Esophagus muscularis mucosa (tissue), 4 donors: ENCODE results near the gene ETFA. TPM values are rescaled to one million over a fixed set of nuclear protein-coding genes. Genes with fewer than 3 reads are reported as not detected.

Experiments
- DNase-seq: peaks from one replicate; pipeline ENCODE4 v3.0.0-alpha.2; 2017; ENCODE audit errors: extremely low spot score
- H3K27ac ChIP-seq, 4 donors: fragments of 200-600 bp; sonication (generic); replicated peaks in 1 of 4; 1 replicate in 3 of 4; 2 replicates in 1 of 4; pipeline ENCODE4 v1.5.1; 2016 to 2019; ENCODE audit warnings: mild to moderate bottlenecking in 1 of 4
- H3K27me3 ChIP-seq, 4 donors: fragments of 200-600 bp; sonication (generic); one replicate each; pipeline versions ENCODE4 v1.5.1 to v1.6.0; 2016 to 2019
- H3K36me3 ChIP-seq, 4 donors: fragments of 200-600 bp; sonication (generic); one replicate each; pipeline ENCODE4 v1.5.1; 2016 to 2019
- H3K4me1 ChIP-seq, 4 donors: fragments of 200-600 bp; sonication (generic); one replicate each; pipeline ENCODE4 v1.5.1; 2016 to 2019
- H3K4me3 ChIP-seq, 4 donors: fragments of 200-600 bp; sonication (generic); 1 replicate in 2 of 4; 2 replicates in 2 of 4; pipeline ENCODE4 v1.5.1; 2016 to 2019; ENCODE audit warnings: mild to moderate bottlenecking in 4 of 4, moderate library complexity in 1 of 4
- H3K9me3 ChIP-seq, 4 donors: fragments of 200-600 bp; sonication (generic); 1 replicate in 3 of 4; 2 replicates in 1 of 4; pipeline ENCODE4 v1.5.1; 2016 to 2019
- CTCF ChIP-seq, 3 experiments: fragments of 200-600 bp in 2 of 3; fragments of 450-650 bp in 1 of 3; sonication (generic) in 2 of 3; IDR thresholded peaks; one replicate each; pipeline ENCODE4 v1.5.1; 2017 to 2019; ENCODE audit warnings: antibody characterized with exemption in 3 of 3, mild to moderate bottlenecking in 2 of 3, moderate library complexity in 1 of 3
- EP300 ChIP-seq: sonication (generic); formaldehyde crosslinking; IDR thresholded peaks from one replicate; pipeline ENCODE4 v1.6.1; 2017; ENCODE audit warnings: antibody characterized with exemption
- POLR2A ChIP-seq: fragments of 450-650 bp; IDR thresholded peaks from one replicate; pipeline ENCODE4 v1.6.1; 2017; ENCODE audit warnings: antibody characterized with exemption, moderate library complexity, mild to moderate bottlenecking, low read depth
- POLR2AphosphoS5 ChIP-seq, 2 donors: sonication (generic); formaldehyde crosslinking; IDR thresholded peaks; one replicate each; pipeline ENCODE4 v1.6.1; 2017; ENCODE audit warnings: antibody characterized with exemption in 2 of 2
- WGBS: methylation state at CpG from one replicate; pipeline ENCODE4 v1.1.5; 2018; 5-methylcytosine and 5-hydroxymethylcytosine counted together
- intact Hi-C: fragments of 100-400 bp; cut with DNase I; formaldehyde crosslinking; loops from one replicate; pipeline ENCODE4 v1.15.1; 2023
- total RNA-seq, 4 donors: library from RNA; depleted of rRNA; stranded (reverse); fragments of >200 nt; gene quantifications; one replicate each; pipeline versions ENCODE4 v1.1.0 to v1.2.1, GENCODE V29; 2016

ETFA gene
- total RNA-seq, 4 donors from 2014 or later: 98.7 to 137 (median 130) TPM

- no peak overlapping the region for H3K4me3 ChIP-seq
- no peak overlapping the region for H3K27ac ChIP-seq
- peaks cover 0 to 71% (median 6%) of the 10 kb centered on the region in 4 donors for H3K27me3 ChIP-seq
- WGBS: 74% methylated on average over 2 of the region's 2 CpGs
- intact Hi-C loops: no loop called here
- H3K36me3 ChIP-seq: no peaks in the 10 kb centered on the region
- TF ChIP-seq CTCF (IDR thresholded peaks at IDR 0.05) (no peak), POLR2A (no peak), POLR2AphosphoS5 (IDR thresholded peaks at IDR 0.05) (no peak)
- no peaks in the 10 kb centered on the region for H3K9me3 ChIP-seq
- DNase-seq: no peak
- peaks cover 11 to 26% (median 19%) of the 10 kb centered on the region in 4 donors for H3K4me1 ChIP-seq
Observed at GRCh38 chr15:76189106-76189505, 122.2 kb downstream of the ETFA start.

- Histone ChIP-seq H3K4me3 (no peak overlapping the region), H3K27me3 (peaks cover 0 to 62% (median 6%) of the 10 kb centered on the region in 4 donors), H3K4me1 (peaks cover 11 to 26% (median 19%) of the 10 kb centered on the region in 4 donors), H3K9me3 (no peaks in the 10 kb centered on the region), H3K36me3 (no peaks in the 10 kb centered on the region), H3K27ac (no peak overlapping the region)
- no peak for DNase-seq
- TF ChIP-seq CTCF (IDR thresholded peaks at IDR 0.05): no peak
- TF ChIP-seq POLR2AphosphoS5 (IDR thresholded peaks at IDR 0.05): no peak
- TF ChIP-seq POLR2A: no peak
- TF ChIP-seq EP300: no peak
- intact Hi-C loops: no loop called here
- 83% methylated on average over 2 of the region's 4 CpGs for WGBS
Observed at GRCh38 chr15:76187163-76187562, 124.1 kb downstream of the ETFA start.

GRCh38 chr15:76185716-76186115, 125.6 kb downstream of the ETFA start:
- H3K27me3 ChIP-seq: peaks cover 0 to 56% (median 0%) of the 10 kb centered on the region in 4 donors
- H3K4me1 ChIP-seq: peaks cover 3 to 13% (median 5%) of the 10 kb centered on the region in 4 donors
- no peak overlapping the region for H3K27ac ChIP-seq
- H3K36me3 ChIP-seq: no peaks in the 10 kb centered on the region
- intact Hi-C loops: no loop called here
- TF ChIP-seq POLR2A: no peak
- peak; percentile 16 to 54 (median 22) for TF ChIP-seq CTCF (IDR thresholded peaks at IDR 0.05)
- TF ChIP-seq EP300: no peak
- H3K4me3 ChIP-seq: no peak overlapping the region
- 70% methylated on average over 3 of the region's 3 CpGs for WGBS
- no peaks in the 10 kb centered on the region for H3K9me3 ChIP-seq
- no peak for DNase-seq

- intact Hi-C loops: no loop called here
- WGBS: 91% methylated on average over 13 of the region's 13 CpGs
Observed at GRCh38 chr15:76184650-76185035, 126.6 kb downstream of the ETFA start.

More at GRCh38 chr15:76184650-76185035, 126.6 kb downstream of the ETFA start:
- Histone ChIP-seq H3K36me3 (no peaks in the 10 kb centered on the region), H3K4me3 (no peak overlapping the region), H3K9me3 (no peaks in the 10 kb centered on the region), H3K27ac (no peak overlapping the region), H3K4me1 (peaks cover 0 to 7% (median 2%) of the 10 kb centered on the region in 4 donors), H3K27me3 (peaks cover 0 to 47% (median 0%) of the 10 kb centered on the region in 4 donors)
- DNase-seq: no peak
- TF ChIP-seq POLR2AphosphoS5 (IDR thresholded peaks at IDR 0.05) (no peak), EP300 (no peak), CTCF (IDR thresholded peaks at IDR 0.05) (no peak), POLR2A (no peak)
